HG03558 (cell line): ENCODE results near the gene MAML3.

Experiments used
- ATAC-seq: cut with Tn5 transposase; IDR thresholded peaks from one replicate; pipeline ENCODE4 v1.9.1; 2021; ENCODE audit warnings: moderate number of reproducible peaks; ENCODE audit not compliant: unreplicated experiment; ENCODE audit errors: extremely low read depth

MAML3 gene

DNA sequence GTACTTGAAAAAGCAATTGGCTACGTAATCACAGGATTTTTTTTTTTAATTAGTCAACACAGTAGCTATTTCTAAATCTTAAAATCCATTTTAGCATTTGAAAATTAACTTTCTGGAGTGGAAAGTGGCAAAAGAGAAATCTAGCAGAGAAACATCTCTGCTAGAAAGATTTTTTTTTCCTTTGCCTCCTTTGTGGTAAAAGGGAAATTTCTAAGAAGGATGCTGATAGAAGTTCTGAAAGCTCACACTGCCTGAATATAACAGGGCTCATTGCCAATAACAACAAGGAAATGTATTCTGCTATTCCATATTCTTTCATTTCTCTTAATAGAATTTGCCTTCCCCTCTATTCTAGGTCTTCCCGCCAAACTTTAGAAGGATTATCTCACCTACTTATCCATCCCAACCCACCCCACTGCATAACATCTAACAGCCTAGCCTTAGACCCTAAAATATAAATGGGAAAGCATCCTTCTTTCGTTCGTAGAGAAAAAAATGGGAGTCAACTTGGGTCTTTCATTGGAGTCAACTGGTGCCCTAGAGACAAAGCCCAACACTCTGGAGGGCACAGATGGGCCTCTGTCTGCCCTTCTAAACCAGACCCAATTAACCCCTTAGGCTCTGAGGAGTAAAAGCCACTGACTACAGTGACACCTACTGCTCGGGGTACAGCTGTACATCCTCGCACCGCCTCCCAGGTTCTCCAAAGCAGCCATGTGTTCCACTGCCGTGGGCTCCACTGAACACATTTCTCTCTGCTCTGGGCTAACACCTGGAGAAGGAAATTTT, 103.9 kb downstream of the MAML3 start:
- ATAC-seq: no peak

DNA sequence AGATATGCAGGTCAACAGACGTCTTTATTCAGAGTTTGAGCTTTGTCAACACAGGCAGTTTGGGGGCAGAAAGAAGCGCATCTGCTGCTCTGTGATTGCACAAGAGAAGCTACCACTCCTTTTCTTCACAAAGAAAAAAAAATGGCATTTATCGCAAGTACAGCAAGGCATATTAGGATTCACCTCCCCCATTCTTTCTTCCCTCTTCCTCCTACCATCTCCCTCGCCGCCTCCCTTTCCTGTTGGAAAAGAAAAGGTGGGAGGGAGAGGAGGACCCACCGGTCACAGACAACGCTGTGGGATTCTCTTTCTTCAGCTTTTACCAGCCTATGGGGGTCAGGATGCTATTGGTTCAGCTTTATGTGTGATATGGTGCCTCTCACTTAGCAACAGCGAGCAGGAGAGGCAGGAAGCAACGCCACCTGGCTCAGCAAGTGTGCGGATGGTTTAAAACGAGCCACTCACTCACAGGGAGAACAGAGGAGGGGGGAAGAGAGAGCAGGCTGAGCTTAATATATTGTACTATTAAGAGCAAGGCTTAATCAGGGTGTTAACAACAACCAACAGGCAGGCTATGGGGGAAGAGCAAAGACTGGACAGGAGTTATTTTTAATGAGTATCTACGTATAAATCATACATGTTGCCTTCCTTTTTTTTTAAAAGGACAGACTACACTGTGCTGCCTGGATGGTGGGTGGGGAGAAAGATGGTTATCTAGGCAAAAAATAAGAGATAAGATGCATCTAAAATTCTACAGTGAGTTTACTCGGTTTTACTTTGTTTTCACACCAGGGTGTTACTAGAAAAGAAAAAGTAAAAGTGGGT, 104.7 kb downstream of the MAML3 start:
- no peak for ATAC-seq

- no peak for ATAC-seq
Observed at GRCh38 chr4:140048419-140048995, 105.5 kb downstream of the MAML3 start.

DNA sequence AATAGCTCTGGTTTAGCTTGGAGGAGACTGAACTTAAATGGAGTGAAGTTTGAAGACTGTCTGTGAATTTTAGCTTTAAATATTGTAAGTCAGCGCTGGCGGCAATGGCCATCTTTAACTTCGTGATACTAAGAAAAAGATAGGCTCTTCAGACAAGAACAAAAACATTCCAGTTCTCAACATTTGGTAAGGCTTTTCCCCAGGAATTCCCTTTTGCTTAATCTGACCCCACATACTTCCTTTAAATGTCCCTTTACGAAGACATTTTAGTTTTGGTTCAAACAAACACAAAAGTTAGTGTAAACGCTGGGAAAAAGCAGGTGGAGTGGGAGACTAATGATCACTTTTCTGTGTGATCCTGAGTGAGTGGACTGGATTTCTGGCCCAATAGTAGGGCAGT, 106.2 kb downstream of the MAML3 start:
- ATAC-seq: no peak

- no peak for ATAC-seq
Observed at GRCh38 chr4:140047017-140047640, 106.9 kb downstream of the MAML3 start.

DNA sequence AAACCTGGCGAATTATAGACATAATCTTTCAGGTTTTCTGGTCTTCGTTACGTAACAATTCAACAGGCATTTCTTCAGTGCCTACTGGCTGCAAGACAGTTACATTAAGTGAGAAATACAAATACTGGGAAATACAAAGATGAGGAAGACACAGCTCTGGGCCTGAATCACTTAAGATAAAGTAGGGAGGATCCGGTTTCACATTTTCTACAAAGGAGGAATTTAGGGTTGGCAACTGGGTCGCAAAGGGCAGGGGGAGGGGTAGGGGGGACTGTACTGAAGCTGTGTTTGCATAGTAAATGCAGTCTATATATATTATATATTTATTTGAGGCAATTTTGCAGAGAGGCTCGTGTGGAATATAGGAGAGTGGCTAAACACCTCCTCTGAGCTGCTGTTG, 107.4 kb downstream of the MAML3 start:
- no peak for ATAC-seq

GRCh38 chr4:140046016-140046415, 108.0 kb downstream of the MAML3 start:
- no peak for ATAC-seq

- ATAC-seq: no peak
Observed at GRCh38 chr4:140044337-140044902, 109.6 kb downstream of the MAML3 start.

- no peak for ATAC-seq
Observed at GRCh38 chr4:140042634-140043033, 111.3 kb downstream of the MAML3 start.

- no peak for ATAC-seq
Observed at GRCh38 chr4:140038031-140038533, 115.9 kb downstream of the MAML3 start.

- no peak for ATAC-seq
Observed at GRCh38 chr4:140037353-140038030, 116.5 kb downstream of the MAML3 start.

GRCh38 chr4:140031706-140032105, 122.3 kb downstream of the MAML3 start:
- no peak for ATAC-seq

DNA sequence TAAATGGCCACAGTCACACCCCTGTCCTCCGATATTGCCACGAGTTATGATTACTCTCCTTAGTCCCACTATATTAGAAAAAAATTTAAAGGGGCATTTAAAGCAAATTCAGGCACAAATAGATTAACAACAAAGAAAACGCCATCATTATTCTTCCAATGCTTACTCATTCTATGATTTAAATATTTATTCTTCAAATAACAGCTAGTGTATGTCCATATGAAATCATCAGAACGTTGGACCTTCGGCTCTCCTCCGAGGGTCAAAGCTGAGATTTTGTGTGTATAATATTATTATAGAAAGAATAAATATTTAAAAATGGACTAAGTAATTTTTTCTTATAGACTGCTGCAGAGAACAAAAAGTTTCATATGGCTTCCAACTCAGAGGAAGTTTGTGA, 122.9 kb downstream of the MAML3 start:
- ATAC-seq: no peak

- ATAC-seq: no peak
Observed at GRCh38 chr4:140028676-140029517, 125.1 kb downstream of the MAML3 start.

- no peak for ATAC-seq
Observed at GRCh38 chr4:140028101-140028500, 125.9 kb downstream of the MAML3 start.

GRCh38 chr4:140027101-140027500, 126.9 kb downstream of the MAML3 start:
- no peak for ATAC-seq

GRCh38 chr4:140025470-140025869, 128.5 kb downstream of the MAML3 start:
- ATAC-seq: no peak

- no peak for ATAC-seq
Observed at GRCh38 chr4:140020457-140021361, 133.3 kb downstream of the MAML3 start.
